Aorta (tissue), 5 donors: Measurements from ENCODE around the gene LRP5. TPM values are rescaled to one million over a fixed set of nuclear protein-coding genes. Genes with fewer than 3 reads are reported as not detected.

ENCODE experiments used
- ATAC-seq: fragments of 200-7000 bp; cut with Tn5 transposase; one replicate; pipeline ENCODE4 v1.9.1; 2022; ENCODE audit warnings: moderate library complexity; ENCODE audit not compliant: low FRiP score
- DNase-seq, 2 donors: peaks; one replicate each; pipeline ENCODE4 v3.0.0-alpha.2; 2020
- H3K27ac ChIP-seq, 2 donors: one replicate each; pipeline ENCODE4 v1.5.1; 2013; ENCODE audit warnings: low read length in 2 of 2, mild to moderate bottlenecking in 2 of 2, moderate library complexity in 2 of 2, control low read depth in 1 of 2, inconsistent platforms in 1 of 2, low read depth in 1 of 2
- H3K27me3 ChIP-seq, 2 donors: one replicate each; pipeline ENCODE4 v1.6.1; 2013; ENCODE audit warnings: control low read depth in 1 of 2, low read length in 1 of 2, mild to moderate bottlenecking in 1 of 2, moderate library complexity in 1 of 2; ENCODE audit not compliant: insufficient read depth in 2 of 2, control insufficient read depth in 1 of 2
- H3K36me3 ChIP-seq, 2 donors: one replicate each; pipeline ENCODE4 v1.6.1; 2013; ENCODE audit warnings: control low read depth in 1 of 2, low read length in 1 of 2, mild to moderate bottlenecking in 1 of 2; ENCODE audit not compliant: insufficient read depth in 2 of 2, control insufficient read depth in 1 of 2
- H3K4me1 ChIP-seq, 2 donors: one replicate each; pipeline ENCODE4 v1.6.1; 2013; ENCODE audit warnings: low read length in 2 of 2, control low read depth in 1 of 2, mild to moderate bottlenecking in 1 of 2, moderate library complexity in 1 of 2; ENCODE audit not compliant: insufficient read depth in 2 of 2, control insufficient read depth in 1 of 2
- H3K4me3 ChIP-seq, 2 donors: one replicate each; pipeline ENCODE4 v1.5.1; 2013; ENCODE audit warnings: low read length in 2 of 2, control low read depth in 1 of 2, mild to moderate bottlenecking in 1 of 2
- H3K9me3 ChIP-seq: one replicate; pipeline ENCODE4 v1.6.1; 2013; ENCODE audit warnings: mild to moderate bottlenecking, low read length; ENCODE audit not compliant: control insufficient read depth
- WGBS, 2 donors: extraction: QIAGEN DNeasy Blood & Tissue Kit; methylation state at CpG; one replicate each; pipeline ENCODE4 v1.1.7; 2013; 5-methylcytosine and 5-hydroxymethylcytosine counted together
- intact Hi-C, 2 donors: fragments of 100-400 bp; cut with DNase I; formaldehyde crosslinking; loops; one replicate each; pipeline versions ENCODE4 v1.14.2 to v1.15.0; 2022
- polyA plus RNA-seq, 2 donors: library from polyadenylated mRNA; stranded (reverse); fragments of 200-250 nt; gene quantifications; one replicate each; pipeline ENCODE4 v1.2.3, GENCODE V29; 2013
- total RNA-seq, 2 donors: library from RNA; stranded (reverse); fragmentation: NEBNext Ultra II Directional; extraction: Animal tissue kit (Norgen Biotek cat#: 25700); gene quantifications; one replicate each; pipeline ENCODE4 v1.2.1, GENCODE V29; 2021
- donor health status: healthy with polysubstance abuse.
- donor health status: Bipolar disorder and iron deficiency.
- donor health status: DM: no; HTN: no; CAD: no.
- donor health status: DM: no; HTN: no; CAD: no.
- donor health status: DM: yes; HTN: yes; CAD: no.

LRP5 gene
- total and polyA plus RNA-seq, 4 donors: 23.9 to 103 (median 69.5) TPM

GRCh38 chr11:68350759-68351449, 38.5 kb downstream of the LRP5 start:
- Histone ChIP-seq H3K27me3 (no peaks in the 10 kb centered on the region), H3K4me1 (peaks cover 3% of the 10 kb centered on the region in 2 donors), H3K27ac (peak overlapping the region in 1 of 2 donors; percentile 88), H3K36me3 (no peaks in the 10 kb centered on the region), H3K4me3 (no peak overlapping the region), H3K9me3 (no peaks in the 10 kb centered on the region)
- DNase-seq: no peak
- 91 to 92% methylated on average over 27 to 28 of the region's 28 CpGs for WGBS, 2 donors
- no peak for ATAC-seq
- intact Hi-C loops: no loop called here

GRCh38 chr11:68351450-68352275, 39.3 kb downstream of the LRP5 start:
- H3K4me1 ChIP-seq: peaks cover 3% of the 10 kb centered on the region in 2 donors
- H3K27me3 ChIP-seq: no peaks in the 10 kb centered on the region
- H3K27ac ChIP-seq: peak overlapping the region; percentile 28 to 88
- intact Hi-C loops: no loop called here
- no peaks in the 10 kb centered on the region for H3K9me3 ChIP-seq
- H3K36me3 ChIP-seq: no peaks in the 10 kb centered on the region
- no peak overlapping the region for H3K4me3 ChIP-seq
- WGBS, 2 donors: 80 to 83% methylated on average over 32 of the region's 32 CpGs
- ATAC-seq: no peak
- peak in 1 of 2 donors; percentile 78 for DNase-seq

DNA sequence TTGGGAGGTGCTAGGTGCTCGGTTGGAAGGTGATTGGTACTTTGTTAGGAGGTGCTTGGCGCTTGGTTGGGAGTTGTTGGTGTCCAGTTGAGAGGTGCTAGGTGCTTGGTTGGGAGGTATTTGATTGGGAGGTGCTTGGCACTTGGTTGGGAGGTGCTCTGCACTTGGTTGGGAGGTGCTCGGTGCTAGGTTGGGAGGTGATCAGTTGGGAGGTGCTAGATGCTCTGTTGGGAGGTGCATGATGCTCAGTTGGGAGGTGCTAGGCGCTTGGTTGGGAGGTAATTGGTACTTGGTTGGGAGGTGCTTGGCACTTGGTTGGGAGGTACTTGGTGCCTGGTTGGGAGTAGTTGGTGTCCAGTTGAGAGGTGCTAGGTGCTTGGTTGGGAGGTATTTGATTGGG, 40.2 kb downstream of the LRP5 start:
- peaks cover 3% of the 10 kb centered on the region in 2 donors for H3K4me1 ChIP-seq
- H3K9me3 ChIP-seq: no peaks in the 10 kb centered on the region
- H3K36me3 ChIP-seq: no peaks in the 10 kb centered on the region
- 96 to 100% methylated on average over 4 of the region's 4 CpGs for WGBS, 2 donors
- ATAC-seq (no peak), DNase-seq (no peak)
- H3K27me3 ChIP-seq: no peaks in the 10 kb centered on the region
- intact Hi-C loops: no loop called here
- H3K27ac ChIP-seq: peak overlapping the region; percentile 44 to 88
- no peak overlapping the region for H3K4me3 ChIP-seq

- Histone ChIP-seq H3K4me3 (no peak overlapping the region), H3K4me1 (peaks cover 3% of the 10 kb centered on the region in 2 donors), H3K27me3 (no peaks in the 10 kb centered on the region), H3K36me3 (no peaks in the 10 kb centered on the region), H3K27ac (peak overlapping the region; percentile 44 to 88), H3K9me3 (no peaks in the 10 kb centered on the region)
- intact Hi-C loops: no loop called here
- peak in 1 of 2 donors; percentile 77 for DNase-seq
- 74 to 78% methylated on average over 7 of the region's 7 CpGs for WGBS, 2 donors
- no peak for ATAC-seq
These were observed 40.7 kb downstream of the LRP5 start for GRCh38 chr11:68353118-68353517.

DNA sequence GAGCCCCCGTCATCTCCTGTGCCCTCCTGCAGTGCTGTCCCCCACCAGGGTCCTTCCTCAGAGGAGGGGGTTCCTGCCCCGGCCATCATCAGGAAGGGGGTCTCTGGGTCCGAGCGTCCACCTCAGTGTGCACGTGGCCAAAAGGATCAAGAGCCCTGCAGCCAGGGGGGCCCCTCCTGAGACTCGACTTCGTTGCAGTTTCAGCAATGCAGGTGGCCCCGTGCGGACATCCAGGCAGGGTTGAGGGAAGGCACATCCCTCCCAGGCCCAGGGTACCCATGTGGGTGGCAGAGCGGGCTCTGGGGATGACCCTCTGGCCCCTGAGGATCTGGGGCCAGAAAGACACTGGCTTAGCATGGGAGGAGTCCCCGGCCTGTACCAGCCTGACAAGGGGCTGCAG, 41.3 kb downstream of the LRP5 start:
- Histone ChIP-seq H3K4me3 (no peak overlapping the region), H3K27me3 (no peaks in the 10 kb centered on the region), H3K27ac (peak overlapping the region; percentile 44 to 88), H3K36me3 (no peaks in the 10 kb centered on the region), H3K9me3 (no peaks in the 10 kb centered on the region), H3K4me1 (peaks cover 3% of the 10 kb centered on the region in 2 donors)
- intact Hi-C loops: loop anchor here in 1 of 2 donors (1.0 kb wide), 2 partner anchors 17 to 40 kb away; no protein-coding TSS in a partner anchor
- 46 to 47% methylated on average over 11 of the region's 11 CpGs for WGBS, 2 donors
- ATAC-seq (no peak), DNase-seq (peak; percentile 49 to 73)

DNA sequence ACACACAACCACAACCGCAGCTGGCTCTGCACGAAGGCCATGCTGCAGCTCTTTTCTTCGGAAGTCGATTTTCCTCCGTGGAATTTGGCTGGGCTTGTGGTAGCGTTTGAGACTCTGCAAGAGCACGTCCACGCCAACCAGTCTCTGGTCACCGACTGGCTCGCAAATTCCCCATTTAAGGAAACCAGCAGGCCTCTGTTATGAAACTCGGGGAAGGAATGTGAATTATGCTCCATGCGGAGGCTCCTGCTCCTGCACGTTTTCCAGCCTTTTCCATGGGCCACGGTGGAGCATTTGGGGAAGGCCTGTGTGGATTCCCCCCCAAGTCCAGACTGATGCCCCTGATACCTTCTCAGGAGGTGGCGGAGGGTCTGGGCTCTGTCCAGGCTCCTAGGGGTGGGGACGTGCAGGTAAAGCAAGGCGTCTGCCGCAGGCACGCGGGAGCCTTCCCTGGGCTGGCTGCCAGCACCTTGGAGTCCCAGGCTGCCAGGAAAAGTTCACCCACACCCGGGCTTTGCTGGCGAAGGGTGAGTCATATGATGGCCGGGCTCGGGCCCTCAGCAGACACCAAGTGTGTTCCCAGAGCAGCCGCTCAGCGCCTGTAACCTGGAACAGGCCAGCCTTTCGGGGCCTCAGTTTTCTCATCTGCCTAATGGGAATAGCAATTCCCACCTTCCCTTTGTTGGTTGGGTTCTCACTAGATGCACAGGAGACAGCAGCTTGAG, 41.9 kb downstream of the LRP5 start:
- H3K27me3 ChIP-seq: no peaks in the 10 kb centered on the region
- intact Hi-C loops: loop anchor here in 1 of 2 donors (1.0 kb wide), 2 partner anchors 16 to 41 kb away; no protein-coding TSS in a partner anchor
- DNase-seq: peak; percentile 94 to 97
- H3K4me3 ChIP-seq: no peak overlapping the region
- peak; percentile 90 for ATAC-seq
- 5 to 6% methylated on average over 27 of the region's 27 CpGs for WGBS, 2 donors
- no peaks in the 10 kb centered on the region for H3K9me3 ChIP-seq
- no peaks in the 10 kb centered on the region for H3K36me3 ChIP-seq
- H3K4me1 ChIP-seq: peaks cover 3% of the 10 kb centered on the region in 2 donors
- H3K27ac ChIP-seq: peak overlapping the region in 1 of 2 donors; percentile 91

DNA sequence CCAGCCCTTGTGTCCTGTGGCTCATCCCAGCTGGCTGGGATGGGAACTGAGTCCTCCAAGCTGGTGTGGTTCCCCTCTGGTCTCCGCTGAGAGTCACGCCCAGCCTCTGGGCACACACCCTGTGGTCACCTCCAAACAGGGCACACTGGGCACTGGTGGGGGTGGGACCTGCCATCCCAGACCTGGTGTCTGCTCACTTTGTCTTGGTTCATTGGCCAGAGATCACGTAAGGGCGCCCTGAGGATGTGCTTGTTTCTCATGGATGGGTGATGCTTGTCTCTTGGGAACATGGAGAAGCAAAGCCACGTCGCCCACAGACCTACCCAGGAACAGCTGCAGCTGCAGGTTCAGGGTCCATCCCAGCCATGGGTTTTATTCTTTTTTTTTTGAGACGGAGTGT, 43.1 kb downstream of the LRP5 start:
- Histone ChIP-seq H3K27ac (peak overlapping the region in 1 of 2 donors; percentile 91), H3K4me1 (peaks cover 3% of the 10 kb centered on the region in 2 donors), H3K36me3 (no peaks in the 10 kb centered on the region), H3K4me3 (no peak overlapping the region), H3K9me3 (no peaks in the 10 kb centered on the region), H3K27me3 (no peaks in the 10 kb centered on the region)
- peak in 1 of 2 donors; percentile 36 for DNase-seq
- intact Hi-C loops: no loop called here
- ATAC-seq: no peak
- WGBS, 2 donors: 91 to 93% methylated on average over 7 of the region's 7 CpGs

- ATAC-seq (no peak), DNase-seq (no peak)
- Histone ChIP-seq H3K9me3 (no peaks in the 10 kb centered on the region), H3K27ac (peak overlapping the region in 1 of 2 donors; percentile 89), H3K4me3 (no peak overlapping the region), H3K36me3 (no peaks in the 10 kb centered on the region), H3K27me3 (no peaks in the 10 kb centered on the region), H3K4me1 (peaks cover 2 to 3% of the 10 kb centered on the region in 2 donors)
- intact Hi-C loops: no loop called here
- WGBS, 2 donors: 50 to 54% methylated on average over 14 of the region's 14 CpGs
These were observed 45.2 kb downstream of the LRP5 start for GRCh38 chr11:68357568-68357967.
